T-helper 2 cell treated with Interferon-gamma antibody and Interleukin-4, amounts not matched to agents 100 ng/mL and 5 ng/mL, for 36 hours (primary cell): ENCODE measurements around the gene P3R3URF. TPM values are rescaled to one million over a fixed set of nuclear protein-coding genes. Genes with fewer than 3 reads are reported as not detected.

ENCODE experiments used
- intact Hi-C: fragments of 100-400 bp; cut with micrococcal nuclease; formaldehyde crosslinking; loops from one replicate; pipeline ENCODE4 v1.15.1; 2023
- total RNA-seq: library from RNA; stranded (reverse); gene quantifications from 2 replicates; pipeline ENCODE4 v1.2.3, GENCODE V29; 2022

Gene P3R3URF
- not detected in 2 replicates for total RNA-seq

DNA sequence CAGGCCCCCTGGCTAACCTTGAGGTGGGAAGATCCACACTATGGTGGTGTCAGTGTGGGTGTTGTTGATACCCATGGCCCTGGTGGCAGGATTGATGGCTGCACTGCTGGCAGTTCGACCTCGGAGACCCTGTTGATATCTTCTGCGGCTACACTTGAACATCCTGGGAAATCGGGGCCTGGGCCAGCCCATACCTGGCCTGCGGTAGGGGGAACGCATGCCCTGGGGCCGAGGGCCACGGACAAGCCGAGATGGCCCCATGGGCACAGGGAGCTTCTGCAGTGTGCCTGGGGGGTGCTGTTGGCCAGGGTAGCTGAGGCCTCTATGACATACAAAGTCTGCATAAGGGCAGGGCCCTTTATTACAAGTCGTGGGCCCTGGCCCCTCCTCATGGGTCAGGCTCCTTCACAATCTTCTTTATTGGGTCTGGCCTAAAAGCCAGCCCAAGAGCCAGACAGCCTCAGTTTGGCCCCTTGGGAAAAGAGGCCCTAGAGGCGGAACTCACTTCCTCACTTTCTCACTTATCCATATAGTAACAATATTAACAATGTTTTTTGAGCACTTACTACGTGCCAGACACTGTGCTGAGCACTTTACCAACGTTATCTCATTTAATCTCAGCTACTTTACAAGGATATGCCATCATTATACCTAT lies at the start of gene P3R3URF:
TSS of gene P3R3URF (minus strand) at position 278 of the 655 bp plus-strand sequence. CDS start at position 261, 17 bp downstream.
- intact Hi-C loops, result no loop called here

DNA sequence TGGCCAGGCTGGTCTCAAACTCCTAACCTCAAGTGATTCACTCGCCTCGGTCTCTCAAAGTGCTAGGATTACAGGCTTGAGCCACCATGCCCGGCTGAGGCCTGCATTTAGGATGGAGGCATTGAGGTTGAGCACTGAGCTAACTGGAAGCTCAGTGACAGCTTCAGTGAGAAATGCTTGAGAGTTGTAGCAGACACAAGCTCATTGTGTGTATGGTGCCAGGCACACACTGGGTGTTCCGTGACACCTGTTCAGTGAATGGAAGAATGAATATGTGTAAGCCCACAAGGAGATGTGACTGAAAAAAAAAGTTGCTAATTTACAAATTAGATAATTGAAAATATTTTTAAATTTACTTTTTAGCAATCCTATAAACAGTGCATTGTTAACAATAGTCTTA lies 48.7 kb upstream of the P3R3URF start:
- intact Hi-C loops, result no loop called here

DNA sequence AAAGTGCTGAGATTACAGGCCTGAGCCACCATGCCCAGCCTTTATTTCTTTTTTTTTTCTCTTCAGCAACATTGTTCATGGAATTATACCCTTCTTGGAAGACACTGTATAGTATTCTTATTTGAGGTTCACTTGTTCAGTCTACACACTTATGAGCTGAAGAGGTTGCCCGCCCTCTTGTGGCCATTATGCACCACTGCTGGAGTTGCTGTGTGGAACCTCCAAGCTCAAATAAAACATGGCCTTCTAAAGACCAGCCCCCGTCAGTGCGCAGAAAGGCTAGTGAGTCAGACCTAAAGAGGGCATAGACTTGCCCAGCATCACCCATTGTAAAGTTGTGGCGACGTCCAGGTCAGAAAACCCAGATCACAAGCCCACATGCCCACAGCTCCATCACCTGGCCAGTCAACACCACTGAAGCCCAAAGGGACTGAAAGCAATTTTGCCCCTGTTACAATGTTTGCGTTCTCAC lies 47.2 kb upstream of the P3R3URF start:
- intact Hi-C loops, result loop anchor here (1.0 to 2.0 kb wide), 2 partner anchors 45 to 186 kb away; no protein-coding TSS in a partner anchor

DNA sequence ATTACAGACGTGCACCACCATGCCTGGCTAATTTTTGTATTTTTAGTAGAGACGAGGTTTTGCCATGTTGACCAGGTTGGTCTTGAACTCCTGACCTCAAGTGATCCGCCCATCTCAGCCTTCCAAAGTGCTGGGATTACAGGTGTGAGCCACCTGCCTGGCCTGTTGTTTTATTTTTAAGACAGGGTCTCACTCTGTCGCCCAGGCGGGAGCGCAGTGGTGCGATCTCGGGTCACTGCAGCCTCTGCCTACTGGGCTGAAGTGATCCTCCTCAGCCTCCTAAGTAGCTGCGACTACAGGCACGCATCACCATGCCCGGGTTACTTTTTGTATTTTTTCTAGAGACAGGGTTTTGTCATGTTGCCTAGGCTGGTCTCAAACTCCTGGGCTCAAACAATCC lies 46.8 kb upstream of the P3R3URF start:
- intact Hi-C loops, result loop anchor here (1.0 to 2.0 kb wide), 2 partner anchors 44 to 186 kb away; no protein-coding TSS in a partner anchor

DNA sequence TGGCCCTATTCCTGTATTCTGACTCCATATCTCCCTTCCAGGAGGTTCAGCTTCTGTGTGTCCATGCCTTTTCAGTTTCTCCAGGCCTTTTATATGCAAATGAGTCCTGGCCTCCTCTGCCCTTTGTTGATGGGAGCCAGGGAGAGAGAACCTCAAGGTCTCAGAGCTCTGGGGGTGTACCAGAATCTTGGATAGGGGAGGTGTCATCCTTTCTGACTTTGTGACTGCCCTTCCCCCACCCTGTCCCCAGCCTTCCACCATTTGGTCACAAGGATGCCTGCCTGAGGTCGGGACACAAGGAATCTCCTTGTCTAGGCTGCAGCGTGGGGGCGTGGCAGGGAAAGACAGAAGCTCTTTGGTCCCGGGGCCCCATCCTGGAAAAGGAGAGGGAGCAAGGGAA lies 45.5 kb upstream of the P3R3URF start:
- intact Hi-C loops, result loop anchor here (2.0 kb wide), 1 partner anchor 43 kb away; no protein-coding TSS in a partner anchor

DNA sequence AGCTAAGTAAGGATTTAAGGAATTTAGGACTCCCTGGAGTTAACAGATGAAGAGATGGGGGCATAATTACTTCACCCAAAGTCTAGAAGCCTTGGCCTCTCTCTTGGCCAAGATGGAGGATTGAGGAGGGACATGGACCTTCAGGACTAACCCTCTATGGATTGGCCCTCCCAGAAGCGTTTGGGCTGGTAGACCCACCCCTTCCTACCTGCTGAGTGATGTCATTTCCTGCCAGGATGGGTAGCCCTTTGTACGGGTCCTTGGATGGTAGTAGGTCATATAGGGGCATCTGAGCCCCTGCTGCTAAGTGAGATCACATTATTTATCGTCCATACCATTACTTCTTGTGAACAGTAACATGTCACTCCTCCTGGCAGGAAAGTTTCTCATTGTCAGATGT lies 44.5 kb upstream of the P3R3URF start:
- intact Hi-C loops, result no loop called here

DNA sequence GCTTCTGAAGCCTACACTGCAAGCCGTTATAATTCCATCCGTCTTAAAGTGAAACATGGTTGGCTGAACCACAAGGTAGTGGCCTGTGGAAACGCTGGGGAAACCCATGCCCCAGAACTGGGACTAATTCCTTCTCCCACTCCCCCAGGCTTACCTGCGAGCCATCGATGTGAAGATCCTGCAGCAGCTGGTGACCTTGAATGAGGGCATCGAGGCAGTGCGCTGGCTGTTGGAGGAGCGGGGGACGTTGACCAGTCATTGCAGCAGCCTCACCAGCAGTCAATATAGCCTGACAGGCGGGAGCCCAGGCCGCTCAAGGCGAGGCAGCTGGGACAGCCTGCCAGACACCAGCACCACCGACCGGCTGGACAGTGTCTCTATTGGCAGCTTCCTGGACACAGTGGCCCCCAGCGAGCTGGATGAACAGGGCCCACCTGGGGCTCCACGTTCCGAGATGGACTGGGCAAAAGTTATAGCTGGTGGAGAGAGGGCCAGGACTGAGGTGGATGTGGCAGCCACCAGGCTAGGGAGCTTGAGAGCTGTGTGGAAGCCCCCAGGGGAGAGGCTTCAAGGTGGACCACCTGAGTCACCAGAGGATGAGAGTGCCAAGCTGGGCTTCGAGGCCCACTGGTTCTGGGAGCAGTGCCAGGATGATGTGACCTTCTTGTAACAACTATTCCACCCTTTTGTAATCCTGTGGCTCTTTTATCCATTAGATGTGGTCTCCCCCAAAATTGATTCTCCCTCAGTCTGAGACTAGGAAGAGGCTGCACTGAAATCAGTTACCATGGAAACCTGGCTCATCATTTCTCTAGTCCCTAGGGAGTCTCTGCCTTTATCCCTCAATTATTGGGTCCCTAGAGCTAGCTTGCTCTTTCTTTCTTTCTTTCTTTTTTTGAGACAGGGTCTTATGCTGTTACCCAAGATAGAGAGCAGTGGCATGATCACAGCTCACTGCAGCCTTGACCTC lies 43.5 kb upstream of the P3R3URF start:
- intact Hi-C loops, result no loop called here

DNA sequence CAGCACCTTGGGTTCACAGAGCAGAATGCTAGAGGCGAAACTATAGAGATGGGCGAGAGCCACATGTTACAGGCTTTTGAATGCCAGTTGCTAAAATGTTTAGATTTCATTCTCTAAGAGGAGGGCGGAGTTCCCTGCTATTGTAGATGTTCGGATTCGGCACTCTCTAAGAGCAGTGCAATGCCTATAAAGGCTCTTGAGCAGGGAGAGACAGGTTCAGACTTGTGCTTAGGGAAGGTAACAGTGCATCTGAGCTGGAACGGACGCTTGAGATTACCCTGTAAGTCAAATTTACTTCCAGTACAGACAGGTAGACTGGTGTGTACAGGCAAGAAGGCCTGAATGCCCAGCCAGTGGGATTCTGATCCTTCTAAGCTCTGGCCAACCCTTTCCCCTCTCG lies 42.2 kb upstream of the P3R3URF start:
- intact Hi-C loops, result no loop called here

DNA sequence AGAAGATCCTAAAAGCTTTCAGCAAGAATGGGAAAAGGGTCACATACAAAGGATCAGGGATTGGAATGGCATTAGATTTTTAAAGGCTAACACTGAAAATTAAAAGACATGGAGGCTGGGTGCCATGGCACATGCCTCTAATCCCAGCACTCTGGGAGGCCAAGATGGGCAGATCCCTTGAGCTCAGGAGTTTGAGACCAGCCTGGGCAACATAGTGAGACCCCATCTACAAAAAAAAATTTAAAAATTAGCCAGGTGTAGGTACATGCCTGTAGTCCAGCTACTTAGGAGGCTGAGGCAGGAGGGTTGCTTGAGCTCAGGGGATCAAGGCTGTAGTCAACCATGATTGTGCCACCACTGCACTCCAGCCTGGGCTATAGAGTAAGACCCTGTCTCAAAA lies 39.2 kb upstream of the P3R3URF start:
- intact Hi-C loops, result no loop called here

DNA sequence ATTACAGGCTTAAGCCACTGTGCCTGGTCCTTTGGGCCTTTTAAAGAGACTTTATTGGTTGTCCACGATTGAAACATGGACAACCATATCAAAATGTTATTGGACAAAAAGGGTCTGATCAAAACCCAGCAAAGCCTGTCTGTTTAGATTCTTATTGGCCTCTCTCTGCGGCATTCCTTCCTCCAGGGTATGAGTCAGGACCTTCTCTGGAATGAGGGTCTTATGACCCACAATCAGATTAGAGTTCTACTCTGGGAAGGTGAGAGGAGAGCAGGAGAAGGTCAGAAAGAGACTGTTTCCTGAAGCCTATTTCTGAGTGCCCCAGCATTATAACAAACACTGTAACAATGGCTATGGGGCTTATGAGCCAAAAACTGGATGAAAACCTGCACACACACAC lies 34.8 kb upstream of the P3R3URF start:
- intact Hi-C loops, result no loop called here

DNA sequence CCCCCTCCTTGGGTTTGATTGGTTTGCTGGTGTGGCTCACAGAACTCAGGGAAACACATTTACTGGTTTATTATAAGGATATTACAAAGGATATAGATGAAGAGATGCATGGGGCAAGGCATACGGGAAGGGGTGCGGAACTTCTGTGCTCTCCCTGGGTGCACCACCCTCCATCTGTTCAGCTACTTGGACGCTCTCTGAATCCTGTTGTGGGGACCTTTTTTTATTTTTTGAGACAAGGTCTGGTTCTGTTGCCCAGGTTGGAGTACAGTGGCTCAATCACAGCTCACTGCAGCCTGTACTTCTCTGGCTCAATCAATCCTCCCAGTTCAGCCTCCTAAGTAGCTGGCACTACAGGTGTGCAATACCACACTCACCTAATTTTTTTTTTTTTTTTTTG lies 34.3 kb upstream of the P3R3URF start:
- intact Hi-C loops, result no loop called here

DNA sequence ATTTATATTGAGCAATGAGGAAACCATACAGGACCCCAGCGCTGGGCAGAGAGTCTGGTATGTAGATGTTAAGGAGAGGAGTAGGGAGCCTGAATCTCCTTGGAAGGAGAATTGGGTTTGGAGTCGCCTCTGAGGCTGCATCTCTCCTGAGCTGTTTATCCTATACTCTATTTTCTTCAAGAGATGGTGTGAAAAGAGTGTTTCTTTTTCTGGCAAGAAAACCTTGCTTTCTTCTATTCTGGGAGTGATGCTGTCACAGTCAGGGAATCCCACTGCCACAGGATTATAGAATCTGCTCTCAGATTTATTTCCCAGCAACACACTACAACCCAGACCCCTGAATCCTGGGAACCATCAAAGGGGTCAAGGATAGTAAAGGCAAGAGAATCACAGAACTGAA lies 30.1 kb upstream of the P3R3URF start:
- intact Hi-C loops, result no loop called here

DNA sequence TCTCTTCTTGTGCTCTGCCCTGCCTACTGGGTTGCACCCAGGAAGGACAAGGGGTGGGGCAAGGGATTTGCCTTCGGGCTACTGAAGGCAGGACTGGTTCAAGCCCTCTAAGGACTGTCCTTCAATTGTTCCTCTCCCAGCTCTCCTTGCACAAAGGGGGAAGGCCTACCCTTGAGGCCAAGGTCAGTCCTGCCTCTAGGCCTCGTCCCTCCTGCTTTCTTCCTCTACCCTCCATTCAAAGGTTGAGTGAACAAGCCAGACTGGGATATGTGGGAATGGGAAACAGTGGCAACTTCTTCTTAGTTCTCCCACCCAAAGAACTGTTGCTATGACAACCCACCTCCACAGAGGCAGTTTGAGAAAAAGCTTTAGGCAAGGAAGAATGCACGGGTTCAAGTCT lies 29.5 kb upstream of the P3R3URF start:
- intact Hi-C loops, result no loop called here

DNA sequence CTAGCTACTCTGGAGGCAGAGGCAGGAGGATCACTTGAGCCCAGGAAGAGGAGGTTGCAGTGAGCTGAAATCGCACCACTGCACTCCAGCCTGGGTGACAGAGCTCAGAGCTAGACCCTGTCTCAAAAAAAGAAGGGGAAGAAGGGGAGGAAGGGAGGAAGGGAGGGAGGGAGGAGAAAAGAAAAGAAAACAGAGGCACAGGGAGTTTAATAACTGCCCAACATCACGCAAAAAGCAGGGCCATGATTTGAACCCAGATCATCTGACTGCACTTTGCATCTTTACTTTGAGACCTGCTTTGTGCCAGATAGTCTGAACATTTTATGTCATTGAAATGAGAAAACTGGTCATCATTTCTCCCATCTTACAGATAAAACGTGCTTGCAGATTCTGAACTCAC lies 28.9 kb upstream of the P3R3URF start:
- intact Hi-C loops, result no loop called here

DNA sequence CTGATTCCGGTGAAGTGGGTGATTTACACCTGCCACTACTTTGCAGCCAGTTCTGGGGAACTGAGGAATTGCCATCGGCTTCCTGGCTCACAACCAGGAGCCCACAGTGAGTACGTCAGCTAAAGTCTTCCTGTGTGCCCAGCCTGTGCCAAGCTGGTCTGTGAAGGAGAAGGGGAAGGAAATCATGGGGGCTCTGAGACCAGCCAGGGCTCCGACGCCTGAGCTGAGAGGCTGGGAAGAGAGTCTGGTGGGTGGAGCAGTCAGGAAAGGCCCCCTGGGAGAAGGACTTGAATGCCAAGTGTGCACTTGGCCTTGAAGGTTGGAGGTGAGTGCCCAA lies 28.1 kb upstream of the P3R3URF start:
- intact Hi-C loops, result no loop called here

DNA sequence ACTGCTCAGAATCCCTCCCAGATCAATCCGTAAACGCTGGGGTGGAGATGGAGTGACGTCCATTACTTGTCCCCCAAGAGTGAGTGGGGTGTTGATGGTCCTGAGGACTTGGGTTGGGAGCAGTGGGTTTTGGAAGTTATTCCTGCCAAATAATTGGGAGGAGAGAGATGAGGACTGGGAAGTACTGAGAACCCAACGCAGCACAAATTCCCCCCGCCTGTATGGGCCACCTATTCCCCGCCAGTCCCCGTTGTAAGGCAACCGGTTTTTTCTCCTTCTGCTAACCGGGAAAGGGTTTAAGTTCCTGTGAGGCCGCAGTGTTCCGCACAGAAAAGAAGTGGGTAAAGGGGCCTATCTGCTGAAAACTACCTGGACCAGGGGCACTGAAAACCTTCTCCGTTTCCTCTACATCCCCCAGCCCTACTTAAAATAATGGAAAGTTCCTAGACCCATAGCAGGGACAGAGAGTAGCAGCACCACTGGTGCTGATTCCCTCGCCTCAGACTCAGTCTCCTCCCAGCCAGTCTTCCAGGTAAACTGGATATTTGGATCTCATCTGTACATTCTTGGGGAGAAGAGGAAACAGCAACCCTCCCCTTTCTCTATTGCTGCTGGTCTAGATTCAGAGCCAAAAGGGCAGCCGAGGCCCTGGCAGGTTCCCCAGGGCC lies 27.6 kb upstream of the P3R3URF start:
- intact Hi-C loops, result no loop called here

DNA sequence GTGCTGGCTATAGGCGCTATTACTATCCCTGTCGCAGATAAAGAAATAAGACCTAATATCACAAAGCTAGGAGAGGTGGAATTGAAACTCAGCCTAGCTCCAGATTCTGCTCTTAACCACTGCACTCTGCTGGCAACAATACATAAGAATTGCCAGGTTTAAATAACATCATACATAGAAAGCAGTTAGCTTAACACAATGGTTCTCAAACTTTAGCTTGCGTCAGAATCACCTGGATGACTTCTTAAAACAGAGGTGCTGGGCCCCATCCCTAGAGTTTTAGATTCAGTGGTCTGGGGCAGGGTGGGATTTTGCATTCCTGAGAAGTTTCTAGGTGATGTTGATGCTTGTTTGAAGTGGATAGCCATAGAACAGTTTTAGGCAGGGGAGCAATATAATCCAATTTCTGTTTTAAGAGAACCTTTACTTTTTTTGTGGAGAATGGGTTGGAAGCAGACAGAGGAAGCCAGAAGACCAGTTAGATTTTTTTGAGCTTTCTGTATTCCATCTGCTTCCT lies 23.0 kb upstream of the P3R3URF start:
- intact Hi-C loops, result loop anchor here (2.0 to 5.0 kb wide), 2 partner anchors 66 to 447 kb away; partner anchors contain the start of genes IPP and PIK3R3

DNA sequence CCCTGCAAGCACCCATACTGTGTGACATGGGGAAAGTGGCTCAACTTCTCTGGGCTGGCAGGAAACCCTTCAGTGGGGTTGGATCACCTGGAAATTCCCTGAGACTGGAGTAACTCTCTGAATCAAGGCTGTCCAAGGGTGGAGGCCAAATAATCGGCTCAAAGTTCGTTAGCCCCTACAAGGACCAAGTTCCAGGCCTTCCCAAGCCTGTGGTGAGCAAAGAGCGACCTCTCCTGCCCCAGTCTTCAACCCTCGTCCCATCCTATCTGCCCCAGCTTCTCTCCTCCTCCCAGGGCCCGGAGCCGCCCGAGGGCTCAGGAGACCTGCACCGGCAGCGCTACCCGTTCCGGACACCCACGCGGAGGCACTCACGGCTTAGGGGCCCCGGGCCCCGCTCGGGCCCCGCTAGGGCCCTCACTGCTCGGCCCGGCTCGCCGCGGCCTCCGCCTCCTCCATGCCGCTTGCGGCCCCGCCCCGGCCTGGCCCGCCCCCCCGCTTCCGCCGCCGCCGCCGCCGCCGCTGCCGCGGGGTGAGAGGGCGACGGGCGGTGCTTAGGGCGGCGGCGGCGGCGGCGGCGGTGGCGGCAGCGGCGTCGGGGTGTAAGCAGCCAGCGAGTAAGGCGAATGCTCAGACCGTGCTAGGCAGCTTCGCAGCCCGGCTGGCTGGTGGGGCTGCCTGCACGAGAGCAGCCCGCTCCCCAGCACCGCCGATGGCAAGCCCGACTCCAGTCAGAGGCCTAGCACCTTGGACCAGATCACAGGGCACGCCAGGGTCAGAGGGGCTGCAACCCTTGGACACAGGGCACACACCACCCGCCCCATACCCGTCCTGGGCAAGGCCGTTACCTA lies 21.9 kb upstream of the P3R3URF start, which contains the start of gene POMGNT1:
TSS of gene POMGNT1 (minus strand) at position 471 of the 848 bp plus-strand sequence. CDS start 613 bp downstream, outside the sequence.
- intact Hi-C loops, result loop anchor here (2.0 to 5.0 kb wide), 2 partner anchors 65 to 446 kb away; partner anchors contain the start of genes IPP and PIK3R3

DNA sequence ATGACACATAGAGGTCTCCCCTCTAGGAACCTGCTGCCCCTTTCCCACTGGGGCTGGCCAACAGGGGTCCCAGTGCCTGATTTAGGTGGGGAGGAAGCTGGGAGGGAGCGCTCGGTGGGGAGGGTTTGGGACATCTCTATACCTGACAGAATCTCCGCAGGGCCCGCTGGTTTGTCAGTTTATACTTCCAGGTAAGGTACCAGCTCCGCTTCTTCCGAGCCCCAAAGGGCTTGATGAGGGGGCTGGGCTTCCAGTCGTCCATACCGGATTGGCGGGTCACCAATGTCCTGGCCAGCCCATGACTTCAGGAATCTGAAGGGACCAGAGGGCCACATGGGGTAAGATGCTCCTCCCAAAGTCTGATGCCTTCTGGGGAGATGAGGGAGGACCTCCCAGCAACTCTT lies 21.3 kb upstream of the P3R3URF start:
- intact Hi-C loops, result loop anchor here (5.0 kb wide), 1 partner anchor 445 kb away; the partner anchor contains the start of gene IPP

DNA sequence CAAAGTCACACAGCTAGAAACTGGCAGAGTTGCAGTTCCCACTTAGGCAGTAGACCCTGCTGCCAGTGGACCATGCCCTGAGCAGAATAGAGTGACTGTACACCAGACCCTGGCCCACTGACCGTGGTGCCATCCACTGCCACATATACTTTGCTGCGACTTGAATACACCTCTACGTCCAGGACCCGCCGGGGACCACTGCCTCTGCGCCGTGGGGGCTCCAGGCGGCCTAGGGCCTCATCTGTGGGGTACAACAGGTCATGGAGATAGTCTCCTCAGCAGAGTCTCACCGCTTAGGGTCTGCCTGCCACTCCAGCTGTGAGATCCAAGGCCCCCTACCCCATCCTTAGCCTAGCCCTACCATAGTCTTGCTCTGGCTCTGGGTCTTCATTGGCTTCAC lies 20.3 kb upstream of the P3R3URF start:
- intact Hi-C loops, result loop anchor here (5.0 kb wide), 1 partner anchor 444 kb away; the partner anchor contains the start of gene IPP
